ENCODE measurements around the gene MICAL2.

Gene MICAL2

DNA sequence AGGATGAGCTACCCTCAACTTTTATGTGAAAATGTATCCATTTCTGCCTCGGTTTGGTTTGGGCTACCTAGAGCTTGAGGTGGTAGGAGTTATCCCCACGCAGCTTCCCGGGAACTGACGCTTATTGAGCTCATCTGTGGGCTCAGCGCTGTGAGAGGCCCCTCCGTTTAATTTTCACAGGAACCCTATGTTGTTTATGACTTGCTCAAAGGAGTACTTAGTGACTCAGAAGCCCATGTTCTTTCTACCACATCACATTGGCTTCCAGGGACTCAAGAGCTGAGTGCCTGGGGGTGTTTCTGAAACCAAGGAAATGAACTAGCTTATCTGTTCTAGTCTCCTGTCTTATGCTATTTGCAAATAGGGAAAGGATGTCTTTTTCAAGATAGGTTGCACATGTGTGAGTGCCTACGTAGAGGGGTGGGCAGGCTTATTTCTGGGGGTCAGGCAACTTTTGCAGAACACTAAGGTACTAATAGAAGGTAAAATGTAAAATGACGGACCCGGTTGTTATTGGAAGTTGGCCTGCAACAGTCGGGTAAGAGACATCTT lies 40.5 kb downstream of the MICAL2 start:
- Mint-ChIP-seq H3K36me3 (no peaks in the 10 kb centered on the region), H3K27ac (no peak overlapping the region), H3K4me3 (no peak overlapping the region), H3K4me1 (peaks cover 17 to 24% of the 10 kb centered on the region in 2 donors), H3K27me3 (peaks cover 10 to 12% of the 10 kb centered on the region in 2 donors), H3K9me3 (no peaks in the 10 kb centered on the region)
- ATAC-seq (replicated peaks) (peak in 1 of 2 donors; percentile 13), DNase-seq (no peak)

DNA sequence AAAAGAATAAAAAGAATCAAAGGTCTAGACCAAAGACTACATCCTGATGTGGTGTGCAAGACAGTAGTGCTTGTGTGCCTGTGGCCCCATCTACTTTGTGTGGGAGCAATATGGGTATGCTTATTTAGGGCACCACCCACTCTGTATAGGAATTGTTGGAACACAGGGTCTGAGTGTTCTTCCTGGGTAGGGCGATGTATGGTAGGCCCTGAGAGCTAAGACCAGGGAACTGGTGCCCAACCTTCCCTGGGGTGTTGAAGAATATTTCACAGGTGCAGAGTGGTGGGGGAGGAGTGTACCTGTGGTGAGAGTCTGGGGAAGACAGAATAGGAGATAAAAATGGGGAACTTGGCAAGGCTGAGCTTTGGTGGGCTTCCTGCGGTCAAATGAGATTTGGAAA lies 41.9 kb downstream of the MICAL2 start:
- peaks cover 10 to 12% of the 10 kb centered on the region in 2 donors for H3K27me3 Mint-ChIP-seq
- no peak overlapping the region for H3K4me3 Mint-ChIP-seq
- H3K36me3 Mint-ChIP-seq, result no peaks in the 10 kb centered on the region
- no peak overlapping the region for H3K27ac Mint-ChIP-seq
- ATAC-seq (replicated peaks) (no peak), DNase-seq (no peak)
- H3K9me3 Mint-ChIP-seq, result no peaks in the 10 kb centered on the region
- H3K4me1 Mint-ChIP-seq, result peaks cover 17 to 24% of the 10 kb centered on the region in 2 donors

DNA sequence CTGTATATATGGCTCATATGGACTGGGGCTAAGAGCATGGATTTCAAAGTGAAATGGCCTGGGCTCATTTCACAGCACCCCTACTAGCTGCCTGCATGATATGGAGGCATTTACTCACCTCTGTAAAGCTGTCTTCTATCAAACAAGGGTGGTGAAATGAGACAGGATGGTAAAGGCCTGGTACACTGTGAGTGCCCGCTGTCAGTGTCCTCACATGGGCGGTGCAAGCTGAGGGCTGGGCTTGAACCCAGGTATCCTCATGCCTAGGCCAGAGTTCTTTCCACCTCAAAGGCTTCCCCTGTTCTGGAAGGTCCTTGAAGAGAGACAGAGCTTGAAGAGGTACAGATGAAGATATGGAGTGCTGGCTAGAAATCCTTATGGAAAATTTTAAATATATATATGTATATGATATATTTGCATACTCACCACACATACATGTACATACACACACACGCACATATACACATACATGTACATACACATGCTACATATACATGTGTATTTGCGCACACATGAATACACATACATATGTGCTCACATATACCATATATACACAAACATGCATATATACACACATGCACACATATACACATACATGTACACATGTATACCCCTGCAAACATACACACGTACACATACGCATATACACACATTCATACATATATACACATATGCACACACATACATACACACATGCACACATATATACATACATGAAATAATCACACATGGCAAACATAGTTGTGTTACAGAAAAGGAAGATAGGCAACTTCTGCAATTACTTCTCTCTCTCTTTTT lies 44.7 kb downstream of the MICAL2 start:
- ATAC-seq (replicated peaks) (no peak), DNase-seq (no peak)
- Mint-ChIP-seq H3K4me3 (no peak overlapping the region), H3K9me3 (no peaks in the 10 kb centered on the region), H3K27ac (no peak overlapping the region), H3K27me3 (peaks cover 0 to 7% of the 10 kb centered on the region in 2 donors), H3K4me1 (peaks cover 6 to 11% of the 10 kb centered on the region in 2 donors), H3K36me3 (no peaks in the 10 kb centered on the region)

DNA sequence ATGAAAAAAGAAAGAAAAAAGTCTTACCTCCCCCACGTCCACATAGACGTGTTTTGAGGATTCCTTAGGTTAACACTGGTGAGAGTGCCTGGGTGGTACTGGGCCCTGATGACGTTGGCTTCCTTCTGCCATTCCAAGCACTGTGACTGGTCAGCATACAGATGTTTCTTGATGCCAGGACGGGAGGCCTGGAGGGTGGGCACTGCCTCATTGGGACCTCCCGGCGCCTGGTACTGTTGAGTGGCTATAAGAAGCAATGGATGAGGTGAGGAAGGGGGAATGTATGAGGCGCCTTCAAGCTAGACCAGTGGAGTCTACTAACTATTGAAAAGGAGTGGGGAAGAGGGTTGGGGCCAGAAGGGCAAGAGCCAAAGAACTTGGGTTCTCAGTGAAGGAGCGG lies 45.3 kb downstream of the MICAL2 start:
- Mint-ChIP-seq H3K36me3 (no peaks in the 10 kb centered on the region), H3K4me1 (peaks cover 4 to 6% of the 10 kb centered on the region in 2 donors), H3K27ac (no peak overlapping the region), H3K4me3 (no peak overlapping the region), H3K27me3 (peaks cover 0 to 13% of the 10 kb centered on the region in 2 donors), H3K9me3 (no peaks in the 10 kb centered on the region)
- DNase-seq (no peak), ATAC-seq (replicated peaks) (no peak)

DNA sequence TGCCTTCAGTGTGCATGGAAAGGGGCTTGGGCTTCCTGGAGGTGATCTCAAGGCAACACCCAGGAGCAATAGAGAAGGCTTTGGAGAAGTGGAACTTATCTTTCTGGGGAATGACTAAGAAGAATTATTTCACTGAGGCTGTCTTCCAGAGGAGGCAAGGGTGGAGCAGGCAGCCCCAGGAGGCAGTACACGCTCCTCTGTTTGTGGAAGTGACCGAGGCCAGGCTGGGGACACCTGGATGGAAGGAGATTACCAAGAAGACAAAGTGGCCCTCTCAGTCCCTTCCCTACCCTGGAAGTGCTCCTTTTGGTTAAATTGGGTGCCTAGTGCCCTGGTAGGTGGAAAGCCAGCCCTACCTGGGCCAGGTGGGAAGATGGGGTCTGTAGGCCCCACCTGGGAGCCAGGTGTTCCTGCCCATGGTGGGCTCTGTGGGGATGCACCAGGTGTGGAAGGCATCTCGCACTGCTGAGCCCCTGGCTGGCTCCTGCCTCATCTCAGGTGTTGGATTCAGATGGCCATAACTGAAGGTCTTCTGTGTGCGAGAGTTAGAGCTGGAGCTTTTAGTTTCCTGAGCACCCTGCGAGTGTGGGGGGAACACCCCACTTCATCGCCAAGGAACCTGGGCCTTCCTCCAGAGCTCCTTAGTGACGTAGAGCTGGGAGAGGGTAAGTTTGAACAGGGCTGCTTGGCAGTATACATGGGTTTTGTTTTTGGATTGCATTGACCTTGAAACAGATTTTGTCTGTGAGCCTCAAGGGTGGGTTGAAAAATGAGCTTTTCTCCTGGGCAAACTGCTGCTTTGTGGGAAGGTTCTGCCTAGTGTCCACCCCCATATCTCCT lies 46.1 kb downstream of the MICAL2 start:
- no peaks in the 10 kb centered on the region for H3K9me3 Mint-ChIP-seq
- H3K4me1 Mint-ChIP-seq, result peaks cover 3 to 6% of the 10 kb centered on the region in 2 donors
- no peak overlapping the region for H3K4me3 Mint-ChIP-seq
- ATAC-seq (replicated peaks) (no peak), DNase-seq (no peak)
- no peak overlapping the region for H3K27ac Mint-ChIP-seq
- peaks cover 0 to 17% of the 10 kb centered on the region in 2 donors for H3K27me3 Mint-ChIP-seq
- H3K36me3 Mint-ChIP-seq, result no peaks in the 10 kb centered on the region

DNA sequence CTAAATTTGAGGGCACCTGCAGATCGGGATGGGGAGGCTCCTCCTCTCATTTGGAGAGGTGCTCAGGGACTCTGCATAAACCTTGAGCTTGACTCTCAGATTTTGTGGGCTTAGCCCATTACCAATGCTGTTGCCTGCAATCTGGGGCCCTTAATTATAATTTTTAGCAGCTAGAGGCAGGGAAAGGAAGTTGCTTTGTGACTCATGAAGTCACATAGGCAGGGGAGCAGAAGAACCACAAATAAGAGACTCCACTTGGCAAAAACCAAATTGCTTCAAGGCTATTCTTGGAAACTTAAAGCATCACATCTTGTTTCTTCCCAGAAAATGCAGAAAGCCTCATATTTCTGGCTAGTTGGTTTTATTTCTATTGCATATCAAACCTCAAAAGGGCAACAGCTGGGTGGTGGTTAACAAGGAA lies 46.9 kb downstream of the MICAL2 start:
- no peaks in the 10 kb centered on the region for H3K36me3 Mint-ChIP-seq

DNA sequence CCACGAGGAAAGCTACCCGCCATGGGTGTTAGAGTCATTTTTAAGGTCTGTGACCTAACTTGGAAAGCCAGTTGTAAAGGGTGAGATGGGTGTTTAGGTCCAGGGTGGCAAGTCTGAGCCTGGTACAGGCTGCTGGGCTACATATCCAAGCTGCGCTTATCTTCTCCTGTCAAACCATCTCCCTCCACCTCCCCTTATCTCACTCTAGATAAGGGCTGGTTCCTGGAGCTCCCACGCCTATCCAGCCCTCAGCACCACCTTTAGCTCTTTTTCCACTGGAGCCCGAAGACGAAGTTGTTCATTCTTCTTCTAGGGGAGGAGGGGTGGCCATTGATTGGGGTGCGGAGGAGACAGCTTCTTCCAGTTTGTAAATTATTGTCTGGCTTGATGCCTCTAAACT lies 48.5 kb downstream of the MICAL2 start:
- Mint-ChIP-seq H3K4me3 (no peak overlapping the region), H3K9me3 (no peaks in the 10 kb centered on the region), H3K27me3 (peaks cover 0 to 17% of the 10 kb centered on the region in 2 donors), H3K27ac (no peak overlapping the region), H3K4me1 (no peaks in the 10 kb centered on the region), H3K36me3 (no peaks in the 10 kb centered on the region)
- DNase-seq, result no peak
- no peak for ATAC-seq (replicated peaks)

More for the DNA sequence above, 46.9 kb downstream of the MICAL2 start:
- Mint-ChIP-seq H3K9me3 (no peaks in the 10 kb centered on the region), H3K4me3 (no peak overlapping the region), H3K27ac (no peak overlapping the region), H3K4me1 (peaks cover 3 to 4% of the 10 kb centered on the region in 2 donors), H3K27me3 (peaks cover 0 to 17% of the 10 kb centered on the region in 2 donors)
- ATAC-seq (replicated peaks) (no peak), DNase-seq (no peak)

DNA sequence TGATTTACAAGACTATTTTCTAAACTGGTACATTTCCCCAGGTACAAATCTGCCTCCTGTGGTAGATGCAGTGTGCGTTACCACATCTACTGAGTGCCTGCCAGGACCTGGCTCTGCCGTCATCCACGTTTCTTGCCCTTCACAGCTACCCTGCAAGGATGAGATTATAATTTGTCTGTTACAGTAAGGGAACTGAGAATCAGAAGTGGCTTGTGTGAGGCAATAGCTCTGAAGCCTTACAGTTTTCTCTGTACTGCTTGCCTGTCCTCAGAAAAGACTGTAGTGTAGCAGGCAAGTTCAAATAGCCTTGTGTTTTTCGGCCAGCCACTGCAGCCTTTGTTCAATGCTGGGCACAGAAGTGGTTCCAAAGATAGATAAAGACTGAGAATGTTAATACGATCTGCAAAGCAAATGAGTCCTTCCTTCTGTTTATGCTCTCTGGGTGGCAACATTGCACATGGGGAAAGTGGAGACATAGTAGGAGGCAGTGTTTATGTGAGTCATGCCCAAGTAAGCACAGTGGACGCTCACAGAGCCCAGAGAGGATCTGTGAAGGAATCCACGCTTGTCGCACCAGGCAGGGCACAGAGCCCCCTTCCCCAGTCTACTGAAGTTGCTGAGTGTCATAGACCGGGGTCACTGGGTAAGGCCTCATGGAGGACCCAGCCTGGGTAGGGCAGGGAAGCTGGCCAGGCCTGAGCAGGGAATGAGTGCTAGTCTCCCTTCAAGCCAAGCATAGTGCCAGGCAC lies 49.1 kb downstream of the MICAL2 start:
- Mint-ChIP-seq H3K36me3 (no peaks in the 10 kb centered on the region), H3K27ac (no peak overlapping the region), H3K27me3 (peaks cover 0 to 17% of the 10 kb centered on the region in 2 donors), H3K4me1 (no peaks in the 10 kb centered on the region), H3K9me3 (no peaks in the 10 kb centered on the region), H3K4me3 (no peak overlapping the region)
- ATAC-seq (replicated peaks) (peak in 1 of 2 donors; percentile 22), DNase-seq (no peak)

DNA sequence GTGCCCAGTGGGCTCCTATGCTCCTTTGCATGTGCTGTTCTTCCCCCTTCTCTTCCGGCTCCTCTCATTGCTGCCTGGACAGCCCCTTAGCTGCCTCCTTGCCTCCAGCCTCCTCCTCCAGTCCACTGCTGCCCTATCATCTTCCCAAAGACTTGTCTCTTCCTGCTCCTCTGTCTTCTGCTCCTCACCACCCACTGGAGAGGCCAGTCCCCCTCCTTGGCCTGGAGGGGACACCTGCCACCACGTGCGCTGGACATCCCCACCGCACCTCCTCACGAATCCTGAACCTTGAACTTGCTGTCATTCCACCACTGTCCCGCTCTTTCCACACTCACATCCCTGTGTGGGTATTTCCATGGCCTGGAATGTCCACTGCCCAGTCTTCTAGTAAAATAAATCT lies 49.8 kb downstream of the MICAL2 start:
- Mint-ChIP-seq H3K27me3 (peaks cover 0 to 17% of the 10 kb centered on the region in 2 donors), H3K27ac (peak overlapping the region; percentile 48), H3K36me3 (no peaks in the 10 kb centered on the region), H3K4me1 (no peaks in the 10 kb centered on the region), H3K9me3 (no peaks in the 10 kb centered on the region), H3K4me3 (no peak overlapping the region)
- DNase-seq, result no peak
- no peak for ATAC-seq (replicated peaks)

DNA sequence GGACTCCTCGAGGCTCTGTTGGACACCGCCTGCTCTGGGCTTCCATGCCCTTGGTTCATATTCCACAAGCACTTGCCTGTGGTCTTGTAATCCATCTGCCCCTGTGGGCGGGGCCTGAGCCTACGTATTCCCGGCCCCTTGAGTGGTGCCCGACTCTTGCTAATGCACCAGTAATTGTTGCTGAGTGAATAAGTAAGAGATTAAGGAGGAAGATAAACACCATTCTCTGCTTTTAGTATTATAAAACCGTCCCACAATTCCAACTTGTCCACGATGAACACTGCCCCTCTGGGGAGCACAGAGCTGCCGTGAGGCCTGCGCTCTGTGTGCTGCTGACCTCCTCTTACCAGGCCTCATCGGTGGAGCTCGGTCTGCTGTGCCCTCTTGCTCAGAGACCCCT lies 50.3 kb downstream of the MICAL2 start:
- H3K9me3 Mint-ChIP-seq, result no peaks in the 10 kb centered on the region
- ATAC-seq (replicated peaks), result no peak
- H3K36me3 Mint-ChIP-seq, result no peaks in the 10 kb centered on the region
- H3K4me3 Mint-ChIP-seq, result no peak overlapping the region
- no peaks in the 10 kb centered on the region for H3K4me1 Mint-ChIP-seq
- DNase-seq, result no peak
- peaks cover 0 to 17% of the 10 kb centered on the region in 2 donors for H3K27me3 Mint-ChIP-seq
- H3K27ac Mint-ChIP-seq, result peak overlapping the region; percentile 48

DNA sequence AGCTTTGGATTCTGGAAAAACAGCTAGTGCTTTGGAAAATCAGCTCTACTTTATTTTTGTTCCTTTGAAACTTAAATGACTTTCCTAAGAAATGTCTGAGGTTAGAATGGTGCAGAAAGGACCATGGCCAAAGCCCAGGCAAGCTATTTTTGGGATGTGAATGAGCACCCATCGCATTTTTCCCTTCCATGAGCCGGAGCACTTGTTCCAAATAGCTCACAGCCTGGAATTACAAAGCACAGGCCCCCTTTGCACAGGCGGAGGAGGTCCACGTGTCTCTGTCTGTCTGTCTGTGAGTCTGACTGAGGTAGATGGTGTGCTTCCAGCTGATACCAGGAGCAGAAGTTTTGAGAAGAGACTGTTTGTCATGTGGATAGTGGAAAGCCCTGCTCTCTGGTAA lies 50.7 kb downstream of the MICAL2 start:
- ATAC-seq (replicated peaks) (no peak), DNase-seq (no peak)
- H3K9me3 Mint-ChIP-seq, result no peaks in the 10 kb centered on the region
- H3K36me3 Mint-ChIP-seq, result no peaks in the 10 kb centered on the region
- no peak overlapping the region for H3K4me3 Mint-ChIP-seq
- H3K27ac Mint-ChIP-seq, result no peak overlapping the region
- no peaks in the 10 kb centered on the region for H3K4me1 Mint-ChIP-seq
- peaks cover 0 to 17% of the 10 kb centered on the region in 2 donors for H3K27me3 Mint-ChIP-seq

DNA sequence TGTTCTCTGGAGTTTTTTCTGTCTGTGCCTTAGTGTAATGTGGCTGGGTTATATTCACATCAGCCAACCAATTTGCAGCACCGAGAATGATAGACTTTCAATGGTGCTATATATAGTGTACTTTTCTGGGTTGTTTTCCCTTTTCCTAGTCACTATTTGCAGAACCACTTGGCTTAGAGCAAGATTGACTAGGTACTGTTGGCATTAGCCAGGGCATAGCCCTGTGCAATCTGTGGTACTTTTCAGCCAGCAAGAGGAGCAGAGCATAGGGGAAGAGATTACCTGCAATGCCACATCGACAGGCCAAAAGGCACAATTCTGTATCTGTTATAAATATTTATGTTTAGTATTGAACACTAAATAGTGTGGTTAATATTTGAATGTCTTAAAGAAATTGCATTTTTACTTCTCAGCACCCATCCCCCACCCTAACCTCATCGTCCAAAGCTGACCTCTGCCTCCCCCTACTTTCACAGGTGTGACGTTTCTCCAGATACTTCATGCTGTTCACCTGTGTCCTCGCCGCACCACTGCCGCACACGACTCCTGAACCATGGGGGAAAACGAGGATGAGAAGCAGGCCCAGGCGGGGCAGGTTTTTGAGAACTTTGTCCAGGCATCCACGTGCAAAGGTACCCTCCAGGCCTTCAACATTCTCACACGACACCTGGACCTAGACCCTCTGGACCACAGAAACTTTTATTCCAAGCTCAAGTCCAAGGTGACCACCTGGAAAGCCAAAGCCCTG lies 51.4 kb downstream of the MICAL2 start:
- H3K4me1 Mint-ChIP-seq, result no peaks in the 10 kb centered on the region
- DNase-seq (no peak), ATAC-seq (replicated peaks) (no peak)
- no peak overlapping the region for H3K4me3 Mint-ChIP-seq
- no peaks in the 10 kb centered on the region for H3K9me3 Mint-ChIP-seq
- H3K36me3 Mint-ChIP-seq, result no peaks in the 10 kb centered on the region
- H3K27ac Mint-ChIP-seq, result no peak overlapping the region
- peaks cover 3 to 17% of the 10 kb centered on the region in 2 donors for H3K27me3 Mint-ChIP-seq

DNA sequence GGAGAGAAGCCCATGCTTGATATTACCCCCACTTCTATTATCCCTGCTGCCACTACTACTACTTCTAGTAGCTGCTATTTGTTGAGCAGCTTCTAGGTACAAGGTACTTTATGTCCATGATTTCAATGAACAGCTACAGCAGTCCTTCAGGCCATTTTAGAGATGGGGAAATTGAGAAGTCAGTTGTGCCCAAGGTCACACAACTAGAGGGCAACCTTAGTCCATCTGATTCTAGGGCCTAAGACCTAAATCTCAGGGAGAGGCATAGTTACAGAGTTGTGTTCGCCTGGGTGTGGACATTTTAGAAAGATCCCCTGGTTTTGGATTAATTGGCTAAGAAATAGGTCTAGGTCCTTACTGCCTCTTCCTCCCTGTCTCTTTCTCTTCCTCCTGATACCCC lies 52.3 kb downstream of the MICAL2 start:
- H3K4me1 Mint-ChIP-seq, result no peaks in the 10 kb centered on the region
- H3K36me3 Mint-ChIP-seq, result no peaks in the 10 kb centered on the region
- ATAC-seq (replicated peaks), result no peak
- H3K27ac Mint-ChIP-seq, result no peak overlapping the region
- no peaks in the 10 kb centered on the region for H3K9me3 Mint-ChIP-seq
- no peak for DNase-seq
- H3K4me3 Mint-ChIP-seq, result no peak overlapping the region
- H3K27me3 Mint-ChIP-seq, result peaks cover 4 to 17% of the 10 kb centered on the region in 2 donors
